ENCODE results near the gene SPTLC2.
A peak's percentile ranks its signal among the peaks of the same experiment; 100 is the strongest.

GRCh38 chr14:77459072-77459723 lies 157.2 kb downstream of the SPTLC2 start:
- TF ChIP-seq CTCF (IDR thresholded peaks at IDR 0.05): peak; percentile 10 to 53
- no peak for TF ChIP-seq POLR2AphosphoS5 (IDR thresholded peaks at IDR 0.05)
- no peak for TF ChIP-seq POLR2A (IDR thresholded peaks at IDR 0.05)
- TF ChIP-seq EP300 (IDR thresholded peaks at IDR 0.05): no peak

All from suprapubic skin (tissue), 4 donors.